D721Med (cell line): Measurements from ENCODE around the gene TSPEAR.

Experiments
- DNase-seq: peaks from one replicate; pipeline ENCODE4 v3.0.0; 2011; ENCODE audit warnings: low spot score; ENCODE audit not compliant: insufficient read length
- FAIRE-seq: peaks from 2 replicates; lab custom pipeline; 2011; peaks lifted over from hg19 to GRCh38; lab: Jason Lieb, UNC
- TF ChIP-seq, protein P1 (sequence below): IDR thresholded peaks from 2 replicates; pipeline ENCODE4 v1.5.1; 2012; ENCODE audit warnings: mild to moderate bottlenecking, control low read depth; ENCODE audit not compliant: insufficient read depth; ENCODE audit errors: missing control alignments

TSPEAR gene

DNA sequence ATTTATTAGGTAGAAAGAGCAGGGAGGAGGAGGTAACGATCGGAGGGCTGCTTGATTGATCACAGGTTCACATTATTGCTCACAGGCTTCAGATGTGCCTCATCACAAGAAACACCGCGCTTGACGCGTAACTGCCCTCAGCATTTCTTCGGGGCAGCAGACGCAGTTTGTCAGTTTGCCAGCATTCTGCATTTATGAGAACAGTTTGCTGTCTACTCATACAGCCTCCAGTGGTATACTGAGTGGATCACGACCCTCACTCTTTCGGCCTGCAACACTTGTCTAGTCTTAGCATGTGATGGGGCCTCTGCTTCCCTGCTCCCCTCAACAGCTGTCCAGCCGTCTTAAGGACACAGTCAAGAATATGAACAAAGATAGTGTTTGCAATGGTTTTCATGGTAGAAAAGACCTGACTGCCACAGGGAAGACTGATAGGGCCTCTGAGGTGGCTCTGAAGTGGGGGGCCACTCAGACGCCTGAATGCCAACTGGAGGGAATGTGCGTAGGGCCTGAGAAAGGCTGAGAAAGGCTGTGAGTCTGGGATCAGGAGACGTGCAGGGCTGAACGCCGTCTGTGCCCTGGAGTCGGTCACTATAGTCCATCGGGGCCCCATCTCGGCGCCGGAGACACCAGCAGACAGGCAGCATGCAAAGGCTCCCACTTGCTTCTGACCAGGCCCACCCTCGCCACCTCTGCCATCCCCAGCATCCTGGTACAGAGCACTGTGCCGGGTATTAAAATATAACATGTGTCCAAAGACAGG is 45.2 kb upstream of the TSPEAR start:
- no peak for FAIRE-seq
- no peak for DNase-seq
- TF ChIP-seq, protein P1, sequence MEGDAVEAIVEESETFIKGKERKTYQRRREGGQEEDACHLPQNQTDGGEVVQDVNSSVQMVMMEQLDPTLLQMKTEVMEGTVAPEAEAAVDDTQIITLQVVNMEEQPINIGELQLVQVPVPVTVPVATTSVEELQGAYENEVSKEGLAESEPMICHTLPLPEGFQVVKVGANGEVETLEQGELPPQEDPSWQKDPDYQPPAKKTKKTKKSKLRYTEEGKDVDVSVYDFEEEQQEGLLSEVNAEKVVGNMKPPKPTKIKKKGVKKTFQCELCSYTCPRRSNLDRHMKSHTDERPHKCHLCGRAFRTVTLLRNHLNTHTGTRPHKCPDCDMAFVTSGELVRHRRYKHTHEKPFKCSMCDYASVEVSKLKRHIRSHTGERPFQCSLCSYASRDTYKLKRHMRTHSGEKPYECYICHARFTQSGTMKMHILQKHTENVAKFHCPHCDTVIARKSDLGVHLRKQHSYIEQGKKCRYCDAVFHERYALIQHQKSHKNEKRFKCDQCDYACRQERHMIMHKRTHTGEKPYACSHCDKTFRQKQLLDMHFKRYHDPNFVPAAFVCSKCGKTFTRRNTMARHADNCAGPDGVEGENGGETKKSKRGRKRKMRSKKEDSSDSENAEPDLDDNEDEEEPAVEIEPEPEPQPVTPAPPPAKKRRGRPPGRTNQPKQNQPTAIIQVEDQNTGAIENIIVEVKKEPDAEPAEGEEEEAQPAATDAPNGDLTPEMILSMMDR, result no peak

DNA sequence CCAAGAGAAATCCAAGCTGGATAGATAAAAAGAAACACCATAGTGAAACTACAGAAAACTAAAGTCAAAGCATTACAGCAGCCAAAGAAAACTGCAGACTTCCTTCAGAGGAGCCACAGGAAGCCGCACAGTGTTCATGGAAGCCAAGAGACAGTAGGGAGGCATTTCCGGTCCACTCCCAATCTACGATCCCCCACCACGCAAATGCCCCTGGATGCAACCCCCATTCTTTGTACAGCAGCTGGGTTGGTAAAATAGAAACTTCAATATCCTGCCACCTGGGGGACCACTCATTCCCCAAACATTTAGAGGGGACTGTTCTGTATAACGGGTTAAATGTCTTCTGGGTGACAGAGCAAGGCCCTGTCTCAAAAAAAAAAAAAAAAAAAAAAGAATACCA is 43.9 kb upstream of the TSPEAR start:
- FAIRE-seq, result no peak
- DNase-seq, result no peak
- TF ChIP-seq, protein P1, result peak; percentile 25

GRCh38 chr21:44753357-44753756 is 42.0 kb upstream of the TSPEAR start:
- TF ChIP-seq, protein P1, result no peak
- DNase-seq, result no peak
- FAIRE-seq, result no peak

- DNase-seq (no peak), FAIRE-seq (no peak)
- TF ChIP-seq, protein P1, result no peak
Measured at GRCh38 chr21:44752671-44753235, 41.4 kb upstream of the TSPEAR start.

GRCh38 chr21:44751799-44752636 is 40.6 kb upstream of the TSPEAR start:
- no peak for DNase-seq
- TF ChIP-seq, protein P1, result no peak
- FAIRE-seq, result no peak

GRCh38 chr21:44751186-44751798 is 39.9 kb upstream of the TSPEAR start:
- DNase-seq, result no peak
- TF ChIP-seq, protein P1, result no peak
- FAIRE-seq, result no peak
